GM18508 (cell line): ENCODE measurements around the gene PAIP2.

Experiments
- ATAC-seq: cut with Tn5 transposase; IDR thresholded peaks from one replicate; pipeline ENCODE4 v1.9.1; 2021; ENCODE audit warnings: moderate number of reproducible peaks; ENCODE audit not compliant: insufficient read depth, unreplicated experiment

Gene PAIP2

GRCh38 chr5:139390639-139391569, 49.2 kb downstream of the PAIP2 start:
- no peak for ATAC-seq

DNA sequence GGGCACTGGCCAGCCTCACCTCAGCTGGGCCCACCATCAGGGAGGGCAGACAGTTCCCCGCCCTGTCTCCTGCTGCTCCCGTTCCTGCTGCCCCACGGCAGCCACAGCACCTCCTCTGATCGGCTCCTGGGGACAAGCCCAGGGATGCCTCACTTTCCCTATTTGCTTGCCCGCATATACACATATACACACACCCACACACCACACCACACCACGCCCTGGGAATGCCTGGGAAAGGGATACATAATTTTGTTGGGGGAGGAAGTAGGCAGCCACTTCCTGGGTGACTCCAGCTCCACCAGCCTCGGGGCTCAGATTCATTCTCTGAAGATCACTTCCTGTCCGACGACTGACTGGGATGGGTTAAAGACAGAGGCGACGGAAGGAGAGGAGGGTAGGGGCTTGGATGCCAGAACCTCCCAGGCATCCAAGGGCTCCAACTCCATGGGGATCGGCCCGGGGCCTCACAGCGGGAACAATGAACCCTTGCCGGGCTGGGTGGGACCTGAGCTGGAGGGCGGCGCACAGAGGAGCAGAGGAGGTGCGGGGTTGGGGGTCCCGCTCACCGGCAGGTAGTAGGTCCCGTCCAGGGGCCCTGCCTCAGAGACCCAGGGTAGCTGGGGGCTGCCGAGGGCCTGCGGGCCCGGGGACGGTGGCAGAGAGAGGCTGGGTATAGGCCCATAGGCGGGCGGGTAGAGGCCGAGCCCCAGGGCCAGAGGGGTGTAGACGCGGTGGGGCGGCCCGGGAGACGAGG, 50.1 kb downstream of the PAIP2 start:
- no peak for ATAC-seq

DNA sequence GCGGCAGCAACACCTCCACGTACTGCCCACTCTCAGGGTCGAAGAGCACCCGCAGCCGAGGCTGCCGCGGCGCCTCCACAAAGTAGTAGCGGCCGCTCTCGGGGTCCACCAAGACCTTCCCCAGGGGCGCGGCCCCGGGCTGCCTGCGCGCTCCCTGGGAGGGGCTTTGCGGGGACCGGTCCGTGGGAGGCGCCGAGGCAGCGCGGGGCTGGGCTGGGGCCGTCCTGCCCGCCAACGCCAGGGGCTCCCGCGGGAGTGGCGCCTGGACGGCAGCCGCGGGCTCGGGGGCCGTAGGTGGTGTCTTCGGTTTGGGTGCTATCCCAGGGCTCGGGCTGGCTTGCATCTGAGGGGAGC, 50.6 kb downstream of the PAIP2 start:
- no peak for ATAC-seq

DNA sequence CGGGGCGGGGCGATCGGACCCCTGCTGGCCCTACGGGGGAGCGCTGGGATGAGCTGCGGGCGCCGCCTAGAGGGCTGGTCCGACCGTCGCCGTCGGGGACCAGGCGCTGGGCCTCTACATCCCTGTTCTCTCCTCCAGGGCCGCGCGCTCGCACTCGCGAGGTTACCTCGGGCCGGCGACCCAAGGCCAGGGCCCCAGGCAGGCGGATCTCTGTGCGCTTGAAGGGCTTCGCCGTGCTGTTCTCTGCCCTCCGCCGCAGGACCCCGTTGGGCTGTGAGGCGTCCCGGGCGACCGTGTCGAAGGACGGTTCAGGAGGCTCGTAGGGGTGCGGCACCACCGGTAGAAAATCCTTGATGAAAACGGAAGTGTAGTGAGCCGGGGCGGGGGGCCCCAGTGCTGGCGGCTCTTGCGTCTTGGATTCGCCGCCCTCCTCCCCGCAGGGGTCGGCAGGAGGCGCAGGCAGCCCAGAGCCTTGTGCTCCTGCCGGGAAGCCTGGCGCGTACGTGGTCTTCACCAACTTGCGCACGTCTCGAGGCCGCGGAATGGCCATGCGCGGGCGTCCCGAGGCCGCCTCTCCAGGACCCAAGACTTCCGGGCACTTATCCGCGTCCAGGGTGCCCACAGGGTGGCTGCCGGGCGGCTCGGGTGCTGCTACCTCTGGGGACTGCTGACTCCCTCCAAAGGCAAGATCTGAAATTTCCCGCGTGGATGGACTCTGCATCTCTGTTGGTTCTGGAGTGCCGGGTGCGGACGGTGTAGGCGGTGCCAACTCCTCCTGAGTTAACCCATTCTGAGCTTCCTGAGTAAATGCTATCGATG, 51.2 kb downstream of the PAIP2 start:
- peak; percentile 39 for ATAC-seq

DNA sequence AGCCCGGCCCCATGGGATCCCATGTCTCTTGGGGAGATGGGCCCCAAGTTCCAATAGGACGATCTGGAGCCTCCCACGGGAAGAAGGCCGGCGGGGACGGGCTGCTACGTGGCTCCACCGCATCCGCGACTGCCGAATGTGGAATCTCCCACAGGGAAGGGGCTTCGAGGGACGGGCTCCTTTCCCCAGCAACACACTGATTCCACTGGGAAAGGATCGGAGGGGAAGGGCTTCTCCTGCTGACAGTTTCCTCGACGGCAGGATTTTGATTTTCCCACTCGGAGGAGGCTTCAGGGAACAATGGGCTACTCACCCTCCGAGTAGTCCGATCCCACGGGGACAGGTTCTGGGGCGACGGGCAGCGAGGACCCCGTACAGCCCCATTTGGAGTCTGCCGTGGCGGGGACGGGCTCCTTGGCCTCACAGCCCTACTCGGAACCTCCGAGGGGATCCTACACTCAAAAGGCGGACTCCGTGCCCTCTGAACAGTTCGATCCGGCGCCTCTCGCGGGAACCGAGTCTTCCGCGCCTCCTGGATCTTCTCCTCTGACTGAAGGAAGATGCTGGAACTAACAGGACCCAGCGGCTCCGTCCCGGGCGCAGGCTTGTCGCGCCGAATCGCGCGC, 52.0 kb downstream of the PAIP2 start:
- ATAC-seq, result no peak

DNA sequence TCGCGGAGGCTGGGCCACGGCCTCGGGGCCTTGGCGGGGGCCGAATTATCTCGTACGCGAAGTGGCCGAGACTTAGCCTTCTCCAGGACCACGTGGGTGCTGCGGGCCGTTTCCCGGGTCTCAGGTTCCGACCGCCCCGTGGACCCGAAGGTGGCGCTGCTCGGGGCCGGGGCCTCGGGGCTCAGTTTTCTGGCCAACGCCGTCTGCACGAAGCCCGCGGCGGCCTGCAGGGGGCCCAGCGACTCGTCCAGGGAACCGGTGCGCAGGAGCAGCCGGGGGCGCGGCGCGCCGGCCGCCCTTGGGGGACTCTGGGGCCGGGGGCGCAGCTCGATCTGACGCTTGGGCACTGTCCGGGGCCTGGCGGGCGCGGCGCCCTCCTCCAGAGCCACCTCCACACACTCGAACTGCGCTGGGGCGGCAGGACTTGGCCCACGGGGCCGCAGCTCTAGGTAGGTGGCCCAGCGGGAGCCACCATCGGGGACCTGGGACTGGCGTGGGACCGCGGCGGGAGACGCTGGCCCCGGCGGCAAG, 52.5 kb downstream of the PAIP2 start:
- no peak for ATAC-seq

- no peak for ATAC-seq
Observed at GRCh38 chr5:139394654-139395566, 53.3 kb downstream of the PAIP2 start, which contains the start of gene PROB1. PROB1 (minus strand) TSS chr5:139395104; CDS start chr5:139395081, 23 bp downstream.

DNA sequence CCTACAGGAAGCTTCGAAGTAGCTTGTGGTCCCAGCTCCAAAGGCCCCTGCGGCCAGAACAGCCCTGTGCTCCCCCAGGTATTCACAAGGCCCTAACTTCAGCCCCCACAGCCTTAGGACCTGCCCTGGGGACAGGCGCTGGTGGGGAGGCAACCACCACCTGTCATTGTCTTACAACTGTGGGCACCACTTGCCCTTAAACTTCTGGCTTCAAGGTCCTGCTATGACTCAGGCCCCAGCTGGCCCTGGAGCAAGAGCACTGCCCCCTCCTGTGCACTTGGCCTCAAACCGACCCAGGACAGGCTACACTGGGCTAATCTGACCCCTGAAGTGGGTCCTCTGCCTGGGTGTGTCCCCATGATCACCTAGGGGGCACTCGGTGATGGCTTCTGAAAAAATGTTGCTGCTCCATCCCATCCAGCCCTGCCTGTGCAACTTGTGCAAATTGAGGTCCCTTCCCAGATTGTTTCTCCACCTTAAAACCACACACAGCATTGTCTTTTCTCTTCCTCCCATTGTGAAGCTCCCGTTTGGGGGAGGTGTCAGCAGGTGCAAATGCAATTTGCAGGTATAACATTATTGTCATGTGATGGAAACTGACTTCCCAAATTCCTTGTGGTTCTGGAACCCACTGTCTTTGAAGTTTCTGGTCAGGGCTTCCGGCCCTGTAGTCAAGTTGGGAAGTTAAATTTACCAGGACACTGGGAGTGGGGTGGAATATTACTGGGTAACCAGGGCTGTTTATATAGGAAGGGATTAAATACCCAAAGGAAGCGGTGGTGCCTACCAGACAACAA, 54.4 kb downstream of the PAIP2 start:
- no peak for ATAC-seq

DNA sequence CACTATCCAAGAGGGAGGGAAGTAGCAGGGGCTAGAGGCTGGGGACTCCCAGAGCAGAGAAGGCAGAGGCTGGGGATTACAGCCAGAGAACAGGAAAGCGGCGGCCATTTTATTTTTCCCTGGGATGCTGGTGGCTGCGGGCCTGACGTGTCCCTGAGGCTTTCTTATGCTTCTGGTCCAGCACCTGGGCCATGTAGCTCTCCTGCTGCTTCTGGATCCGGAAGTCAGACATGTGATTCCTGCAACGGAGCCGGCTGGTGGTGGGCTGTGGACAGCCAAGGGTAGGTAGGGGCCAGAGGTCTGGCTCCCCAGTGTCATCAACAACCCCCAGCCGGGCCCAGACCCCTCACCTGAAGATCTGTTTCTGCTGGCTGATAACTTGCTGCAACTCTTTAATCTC, 55.0 kb downstream of the PAIP2 start:
- ATAC-seq, result no peak

DNA sequence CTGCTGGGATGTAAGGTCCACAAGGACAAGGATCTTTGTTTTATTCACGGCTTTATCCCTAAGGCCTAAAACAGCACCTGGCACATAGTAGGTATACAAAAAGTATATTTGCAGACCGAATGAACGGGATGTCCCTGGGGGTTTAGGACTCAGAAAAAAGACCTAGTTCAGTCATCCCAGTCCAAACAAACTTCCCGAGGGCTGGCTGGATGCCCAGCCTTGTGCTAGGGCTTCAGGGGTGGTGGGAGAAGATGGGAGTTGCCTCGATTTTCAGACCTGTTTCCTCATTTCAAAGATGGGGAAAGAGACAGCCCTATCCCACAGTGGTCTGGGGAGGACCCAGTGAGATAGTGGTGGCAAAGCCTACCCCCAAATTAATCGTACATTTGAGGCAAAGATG, 56.3 kb downstream of the PAIP2 start:
- ATAC-seq, result no peak

GRCh38 chr5:139399501-139400121, 58.0 kb downstream of the PAIP2 start:
- ATAC-seq, result no peak

DNA sequence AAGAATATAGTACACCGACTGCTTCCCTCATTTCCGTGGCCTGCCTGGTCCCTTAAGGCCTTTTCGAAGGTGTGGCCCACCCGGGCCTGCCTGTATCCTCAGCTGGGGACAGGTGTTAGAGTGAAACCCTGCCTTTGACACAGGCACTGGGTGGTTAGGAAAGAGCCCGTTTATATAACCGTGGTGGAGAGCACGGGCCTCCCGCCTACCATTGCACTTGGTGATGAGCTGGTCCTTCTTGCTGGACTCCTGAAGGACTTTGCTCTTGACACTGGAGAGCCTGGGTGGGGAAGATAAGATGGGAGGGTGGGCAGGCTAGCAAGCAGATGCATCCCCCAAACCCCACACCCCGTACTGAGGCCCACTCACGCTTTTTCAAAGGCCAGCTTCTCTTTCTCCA, 59.9 kb downstream of the PAIP2 start:
- no peak for ATAC-seq

GRCh38 chr5:139402561-139403158, 61.0 kb downstream of the PAIP2 start:
- no peak for ATAC-seq

DNA sequence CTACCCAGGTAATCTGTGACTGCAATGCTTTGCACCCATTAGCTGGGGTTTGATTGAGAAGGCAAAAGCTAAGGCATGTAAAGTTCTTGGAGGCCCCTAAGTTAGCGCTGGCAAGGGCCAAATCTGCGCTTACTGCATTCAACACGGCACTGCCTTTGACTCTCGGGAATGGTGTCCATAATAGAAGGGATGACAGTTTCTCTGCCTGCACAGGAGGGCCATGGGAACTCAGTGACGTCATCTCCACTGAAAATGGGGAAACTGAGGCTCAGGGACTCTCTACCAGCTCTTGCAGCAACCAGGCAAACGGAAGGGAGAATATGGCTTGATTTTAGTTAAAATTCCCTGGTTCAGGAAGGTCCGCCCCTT, 61.7 kb downstream of the PAIP2 start:
- ATAC-seq, result no peak

- ATAC-seq, result peak; percentile 64
Observed at GRCh38 chr5:139403787-139404483, 62.3 kb downstream of the PAIP2 start, which contains the start of gene SPATA24. SPATA24 (minus strand) TSS chr5:139404089; CDS start chr5:139404060, 29 bp downstream.

GRCh38 chr5:139404484-139404840, 62.8 kb downstream of the PAIP2 start:
- no peak for ATAC-seq

GRCh38 chr5:139406963-139407362, 65.3 kb downstream of the PAIP2 start:
- no peak for ATAC-seq
